GM19397 (cell line): Measurements from ENCODE around the gene NCAN.
"Not testable (repeated sequence)": the region's sequence is repeated elsewhere in the genome, so short reads cannot be mapped to it uniquely, and the experiment has no call there.

Experiments used
- ATAC-seq: cut with Tn5 transposase; IDR thresholded peaks from one replicate; pipeline ENCODE4 v1.9.1; 2021; ENCODE audit warnings: mild to moderate bottlenecking, moderate library complexity; ENCODE audit not compliant: unreplicated experiment

The NCAN gene

DNA sequence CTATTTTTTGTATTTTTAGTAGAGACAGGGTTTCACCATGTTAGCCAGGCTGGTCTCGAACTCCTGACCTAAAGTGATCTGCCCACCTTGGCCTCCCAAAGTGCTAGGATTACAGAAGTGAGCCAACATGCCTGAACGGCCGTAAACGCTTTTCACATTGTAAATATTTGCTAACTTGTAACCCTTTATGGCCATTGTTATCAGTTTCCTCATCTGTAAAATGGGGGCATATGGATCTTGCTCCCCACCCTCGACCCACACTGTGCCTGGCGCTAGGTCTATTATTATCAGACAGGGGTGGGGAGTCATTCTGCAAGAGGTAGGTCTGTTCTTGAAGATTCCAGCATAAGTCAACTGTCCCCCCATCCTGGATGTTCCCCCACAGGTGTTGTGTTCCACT is 11.9 kb downstream of the NCAN start:
- ATAC-seq: no peak

DNA sequence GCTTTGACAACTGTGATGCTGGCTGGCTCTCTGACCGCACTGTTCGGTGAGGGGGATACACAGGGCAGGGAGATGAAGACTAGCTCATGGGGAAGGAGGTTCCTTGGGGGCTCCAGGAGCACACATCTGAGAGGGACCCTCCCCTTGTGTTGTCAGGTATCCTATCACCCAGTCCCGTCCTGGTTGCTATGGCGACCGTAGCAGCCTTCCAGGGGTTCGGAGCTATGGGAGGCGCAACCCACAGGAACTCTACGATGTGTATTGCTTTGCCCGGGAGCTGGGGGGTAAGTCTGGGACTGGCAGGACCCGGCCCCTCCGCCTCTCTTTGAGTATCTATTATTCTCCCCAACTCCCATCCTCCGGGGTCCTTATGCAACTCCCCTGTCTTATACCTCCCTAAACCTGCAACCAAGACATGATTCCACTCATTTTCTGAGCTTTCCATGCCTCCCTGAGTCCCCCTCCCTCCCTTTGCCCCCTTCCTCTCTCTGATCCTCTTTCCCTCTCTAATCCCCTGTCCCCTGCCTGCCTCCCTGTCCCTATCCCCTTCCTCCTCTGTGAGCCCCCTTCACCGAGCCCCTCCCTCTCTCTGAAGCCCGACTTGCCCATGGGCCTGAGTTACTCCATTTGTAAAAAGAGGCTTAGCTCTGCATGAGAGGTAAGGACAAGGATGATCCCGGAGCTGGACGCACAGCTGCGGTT is 12.5 kb downstream of the NCAN start:
- ATAC-seq: no peak

DNA sequence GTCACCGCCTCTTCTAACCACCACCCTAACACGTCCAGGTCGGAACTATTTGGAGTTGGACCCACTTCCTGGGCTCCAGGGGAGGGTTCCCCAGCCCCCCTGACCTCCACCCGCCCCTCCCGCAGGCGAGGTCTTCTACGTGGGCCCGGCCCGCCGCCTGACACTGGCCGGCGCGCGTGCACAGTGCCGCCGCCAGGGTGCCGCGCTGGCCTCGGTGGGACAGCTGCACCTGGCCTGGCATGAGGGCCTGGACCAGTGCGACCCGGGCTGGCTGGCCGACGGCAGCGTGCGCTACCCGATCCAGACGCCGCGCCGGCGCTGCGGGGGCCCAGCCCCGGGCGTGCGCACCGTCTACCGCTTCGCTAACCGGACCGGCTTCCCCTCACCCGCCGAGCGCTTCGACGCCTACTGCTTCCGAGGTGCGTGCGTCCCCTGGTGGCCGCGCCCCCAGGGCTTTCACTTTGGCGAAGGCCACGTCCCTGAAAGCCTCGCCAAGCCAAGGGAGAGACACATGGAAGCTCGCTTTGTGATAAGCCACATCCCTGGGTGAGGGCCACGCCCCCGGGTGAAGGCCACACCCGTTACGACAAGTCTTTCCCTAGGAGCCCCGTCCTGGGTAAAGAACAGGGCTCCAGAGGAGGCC is 13.2 kb downstream of the NCAN start:
- no peak for ATAC-seq

- ATAC-seq: no peak
Observed at GRCh38 chr19:19226204-19226603, 14.4 kb downstream of the NCAN start.

DNA sequence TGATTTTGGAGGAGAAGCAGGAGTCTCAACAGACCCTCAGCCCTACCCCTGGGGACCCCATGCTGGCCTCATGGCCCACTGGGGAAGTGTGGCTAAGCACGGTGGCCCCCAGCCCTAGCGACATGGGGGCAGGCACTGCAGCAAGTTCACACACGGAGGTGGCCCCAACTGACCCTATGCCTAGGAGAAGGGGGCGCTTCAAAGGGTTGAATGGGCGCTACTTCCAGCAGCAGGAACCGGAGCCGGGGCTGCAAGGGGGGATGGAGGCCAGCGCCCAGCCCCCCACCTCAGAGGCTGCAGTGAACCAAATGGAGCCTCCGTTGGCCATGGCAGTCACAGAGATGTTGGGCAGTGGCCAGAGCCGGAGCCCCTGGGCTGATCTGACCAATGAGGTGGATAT is 14.9 kb downstream of the NCAN start:
- ATAC-seq: no peak

GRCh38 chr19:19227217-19227616 is 15.5 kb downstream of the NCAN start:
- ATAC-seq: no peak

- no peak for ATAC-seq
Observed at GRCh38 chr19:19229701-19230100, 17.9 kb downstream of the NCAN start.

DNA sequence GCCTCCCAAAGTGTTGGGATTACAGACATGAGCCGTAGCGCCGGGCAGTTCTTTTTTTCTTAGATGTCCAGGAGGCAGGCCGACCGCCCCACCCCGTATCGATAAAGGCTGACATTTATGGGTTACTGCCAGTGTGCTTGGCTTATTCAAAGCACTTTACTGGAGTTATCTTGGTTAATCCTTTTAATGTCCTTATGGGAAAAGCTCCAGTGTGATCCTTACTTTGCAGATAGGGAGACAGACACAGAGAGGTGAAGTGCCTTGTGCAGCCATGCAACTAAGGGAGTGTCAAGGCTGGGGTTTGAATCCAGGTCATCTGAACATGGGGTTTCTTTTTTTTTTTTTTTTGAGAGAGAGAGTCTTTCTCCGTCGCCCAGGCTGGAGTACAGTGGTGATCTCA is 19.2 kb downstream of the NCAN start:
- ATAC-seq: no peak

- ATAC-seq: no peak
Observed at GRCh38 chr19:19232261-19232721, 20.5 kb downstream of the NCAN start.

GRCh38 chr19:19234220-19234816 is 22.6 kb downstream of the NCAN start:
- ATAC-seq: no peak

GRCh38 chr19:19236173-19236572 is 24.4 kb downstream of the NCAN start:
- no peak for ATAC-seq

DNA sequence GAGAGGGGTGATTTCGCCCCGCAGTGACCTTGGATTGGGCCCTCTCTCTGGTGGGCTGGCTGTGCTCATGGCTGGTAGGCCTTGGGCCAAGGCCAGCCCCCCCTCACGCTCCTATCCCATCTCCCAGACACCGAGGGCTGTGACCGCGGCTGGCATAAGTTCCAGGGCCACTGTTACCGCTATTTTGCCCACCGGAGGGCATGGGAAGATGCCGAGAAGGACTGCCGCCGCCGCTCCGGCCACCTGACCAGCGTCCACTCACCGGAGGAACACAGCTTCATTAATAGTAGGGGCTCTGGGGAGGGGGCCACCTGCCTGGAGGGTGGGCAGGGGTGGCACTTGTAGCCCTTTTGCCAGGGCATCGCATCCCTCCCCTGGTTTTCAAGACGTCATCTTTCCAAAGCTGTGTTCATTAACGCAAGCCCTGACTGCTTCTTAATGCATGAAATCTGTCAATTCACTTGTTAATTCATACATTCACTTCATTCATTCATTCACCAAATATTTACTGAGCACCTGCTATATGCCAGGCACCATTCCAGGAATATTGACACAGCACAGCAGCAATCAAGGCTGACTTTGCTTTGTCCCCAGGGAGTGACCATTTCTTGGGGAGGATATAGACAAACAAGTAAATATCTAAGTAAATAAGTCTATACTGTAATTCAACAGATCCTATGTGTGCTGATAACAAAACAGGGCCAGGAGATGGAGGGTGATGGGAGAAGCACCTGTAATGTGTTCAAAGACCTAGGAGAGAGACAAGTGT is 26.6 kb downstream of the NCAN start:
- ATAC-seq: no peak

GRCh38 chr19:19239675-19240074 is 27.9 kb downstream of the NCAN start:
- no peak for ATAC-seq

DNA sequence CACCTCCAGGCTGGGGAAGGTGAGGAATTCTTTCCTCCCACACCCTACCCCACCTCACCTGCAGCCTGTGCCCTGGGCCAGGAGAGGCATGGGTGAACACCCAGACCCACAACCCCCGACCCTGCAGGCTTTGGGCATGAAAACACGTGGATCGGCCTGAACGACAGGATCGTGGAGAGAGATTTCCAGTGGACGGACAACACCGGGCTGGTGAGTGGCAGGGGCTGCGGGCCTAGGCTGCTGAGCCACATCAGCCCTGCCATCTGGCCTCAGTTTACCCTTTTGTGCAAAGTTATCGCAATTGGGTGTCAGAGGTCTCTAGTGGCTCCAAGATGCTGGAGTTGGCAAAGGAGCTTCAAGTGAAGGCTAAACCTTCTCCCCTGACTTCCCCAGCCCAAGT is 28.7 kb downstream of the NCAN start:
- no peak for ATAC-seq

- no peak for ATAC-seq
Observed at GRCh38 chr19:19250196-19250801, 38.5 kb downstream of the NCAN start.

GRCh38 chr19:19253409-19253808 is 41.7 kb downstream of the NCAN start:
- ATAC-seq: not testable (repeated sequence)

GRCh38 chr19:19256072-19256969 is 44.6 kb downstream of the NCAN start:
- no peak for ATAC-seq

DNA sequence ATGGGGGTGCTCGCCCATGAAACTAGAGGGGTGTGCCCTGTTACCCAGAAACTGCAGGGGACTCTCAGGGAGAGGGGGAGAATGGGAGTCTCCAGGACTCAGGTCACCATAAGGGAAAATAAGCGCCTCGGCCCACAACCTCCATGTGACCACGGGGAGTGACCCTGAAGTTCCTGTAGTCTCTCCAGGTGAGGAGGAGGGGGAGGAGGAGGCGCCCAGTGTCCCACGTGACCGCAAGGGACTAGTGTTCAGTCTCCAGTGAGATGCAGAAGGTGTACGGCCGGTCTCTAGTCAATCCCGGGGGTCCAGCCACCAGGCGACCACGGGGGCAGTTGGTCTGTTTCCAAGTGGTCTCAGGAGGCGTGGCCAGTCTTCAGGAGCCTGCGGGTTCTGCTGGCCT is 45.4 kb downstream of the NCAN start:
- ATAC-seq: no peak

DNA sequence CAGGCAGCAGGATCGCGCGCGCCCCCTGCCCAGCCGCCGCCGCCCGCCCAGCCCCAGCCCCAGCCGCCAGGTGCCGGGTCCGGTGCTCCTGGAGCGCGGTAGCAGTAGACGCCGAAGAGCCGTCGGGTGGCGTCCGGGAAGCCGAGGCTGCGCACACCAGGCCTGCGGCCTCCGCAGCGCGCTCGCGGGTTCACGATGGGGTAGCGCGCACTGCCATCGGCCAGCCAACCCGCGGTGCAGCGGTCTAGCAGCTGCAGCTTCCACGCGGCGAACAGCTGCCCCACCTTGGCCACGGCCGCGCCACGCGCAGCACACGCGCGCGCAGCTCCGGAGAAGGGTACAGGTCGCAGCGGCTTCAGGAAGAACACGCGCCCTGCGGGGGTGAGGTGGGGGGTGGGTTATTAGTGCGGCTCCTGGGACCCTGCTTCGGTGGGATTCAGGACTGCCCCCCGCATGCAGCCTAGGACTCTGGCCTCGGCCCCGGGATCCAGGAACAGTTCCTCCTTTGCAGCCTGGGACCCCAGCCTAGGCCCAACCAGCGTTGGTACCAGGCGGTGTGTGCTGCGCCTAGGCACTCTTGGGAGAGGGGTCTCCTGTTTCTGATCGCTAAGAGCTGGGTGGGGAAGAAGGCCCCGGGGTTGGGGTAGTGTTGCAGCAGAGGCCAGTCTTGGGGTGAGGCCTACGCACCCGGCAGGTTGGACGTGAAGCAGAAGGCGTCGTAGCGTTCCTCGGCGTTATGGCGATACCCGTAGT is 46.3 kb downstream of the NCAN start:
- ATAC-seq: no peak
